WTC11 (cell line): Measurements from ENCODE around the gene TMEM41B. TPM values are rescaled to one million over a fixed set of nuclear protein-coding genes. Genes with fewer than 3 reads are reported as not detected.

Experiments
- ATAC-seq: fragments of 200-7000 bp; cut with Tn5 transposase; 2 replicates; pipeline ENCODE4 v1.10.0; 2021; ENCODE audit warnings: mild to moderate bottlenecking, moderate library complexity
- CTCF ChIA-PET: fragments of 300-600 bp; sonication (Branson Sonifier 250); formaldehyde crosslinking; loops from one replicate; lab custom pipeline; 2021; ENCODE audit warnings: antibody characterized with exemption; lab: Charles Lee
- POLR2A ChIA-PET: fragments of 350-600 bp; sonication (Branson Sonifier 250); formaldehyde crosslinking; loops from one replicate; lab custom pipeline; 2021; ENCODE audit warnings: antibody characterized with exemption; lab: Charles Lee
- DNase-seq: peaks from one replicate; pipeline ENCODE4 v3.0.0; 2021; ENCODE audit warnings: low spot score
- H3K27ac Mint-ChIP-seq: 2 replicates; pipeline ENCODE4 v1.8.0; 2021; ENCODE audit warnings: mixed read lengths
- H3K27me3 Mint-ChIP-seq: 2 replicates; pipeline ENCODE4 v1.8.0; 2021; ENCODE audit warnings: low read depth, mild to moderate bottlenecking, moderate library complexity, mixed read lengths
- H3K36me3 Mint-ChIP-seq: 2 replicates; pipeline ENCODE4 v1.8.0; 2021; ENCODE audit warnings: mixed read lengths
- H3K4me1 Mint-ChIP-seq: 2 replicates; pipeline ENCODE4 v1.8.0; 2022; ENCODE audit warnings: mixed read lengths
- H3K4me3 Mint-ChIP-seq: 2 replicates; pipeline ENCODE4 v1.8.0; 2021; ENCODE audit warnings: mild to moderate bottlenecking, moderate library complexity, mixed read lengths
- H3K9me3 Mint-ChIP-seq: 2 replicates; pipeline ENCODE4 v1.8.0; 2021; ENCODE audit warnings: mixed read lengths
- CBFB ChIP-seq: sonication (generic); formaldehyde crosslinking; IDR thresholded peaks from 2 replicates; pipeline ENCODE4 v1.8.1; 2022; ENCODE audit warnings: mild to moderate bottlenecking, low read depth, missing genetic modification reagents
- CREB1 ChIP-seq: sonication (generic); formaldehyde crosslinking; IDR thresholded peaks from 2 replicates; pipeline ENCODE4 v1.8.0; 2023; ENCODE audit warnings: mild to moderate bottlenecking, missing genetic modification reagents
- CREM ChIP-seq: sonication (generic); formaldehyde crosslinking; IDR thresholded peaks from 2 replicates; pipeline ENCODE4 v1.8.1; 2022; ENCODE audit warnings: mild to moderate bottlenecking, missing genetic modification reagents, moderate library complexity
- E2F1 ChIP-seq: sonication (generic); formaldehyde crosslinking; IDR thresholded peaks from 2 replicates; pipeline ENCODE4 v1.8.0; 2022; ENCODE audit warnings: mild to moderate bottlenecking, missing genetic modification reagents
- E2F4 ChIP-seq: sonication (generic); formaldehyde crosslinking; IDR thresholded peaks from 2 replicates; pipeline ENCODE4 v1.8.1; 2022; ENCODE audit warnings: low read depth, mild to moderate bottlenecking, moderate library complexity, missing genetic modification reagents, borderline replicate concordance
- FOXJ3 ChIP-seq: sonication (generic); formaldehyde crosslinking; IDR thresholded peaks from 2 replicates; pipeline ENCODE4 v1.9.0; 2021; ENCODE audit warnings: missing genetic modification reagents, mild to moderate bottlenecking, borderline replicate concordance
- FOXK1 ChIP-seq: sonication (generic); formaldehyde crosslinking; IDR thresholded peaks from 2 replicates; pipeline ENCODE4 v1.8.0; 2022; ENCODE audit warnings: mild to moderate bottlenecking, moderate library complexity, missing genetic modification reagents
- FOXP4 ChIP-seq: sonication (generic); formaldehyde crosslinking; IDR thresholded peaks from 2 replicates; pipeline ENCODE4 v1.8.0; 2022; ENCODE audit warnings: mild to moderate bottlenecking, missing genetic modification reagents
- JUN ChIP-seq: sonication (generic); formaldehyde crosslinking; IDR thresholded peaks from 2 replicates; pipeline ENCODE4 v1.8.0; 2023; ENCODE audit warnings: mild to moderate bottlenecking, missing genetic modification reagents
- MXD4 ChIP-seq: fragments of 250-450 bp; sonication (Bioruptor Pico); IDR thresholded peaks from 2 replicates; pipeline ENCODE4 v1.8.0; 2021; ENCODE audit warnings: mild to moderate bottlenecking, moderate library complexity, borderline replicate concordance
- NFE2L1 ChIP-seq: sonication (generic); formaldehyde crosslinking; IDR thresholded peaks from 2 replicates; pipeline ENCODE4 v1.8.1; 2023; ENCODE audit warnings: missing genetic modification reagents
- NR1H2 ChIP-seq: sonication (generic); formaldehyde crosslinking; IDR thresholded peaks from 2 replicates; pipeline ENCODE4 v1.9.0; 2021; ENCODE audit warnings: mild to moderate bottlenecking, moderate library complexity, missing genetic modification reagents
- RELA ChIP-seq: sonication (generic); formaldehyde crosslinking; IDR thresholded peaks from 2 replicates; pipeline ENCODE4 v1.8.1; 2022; ENCODE audit warnings: missing genetic modification reagents, mild to moderate bottlenecking, borderline replicate concordance
- SMAD4 ChIP-seq: sonication (generic); formaldehyde crosslinking; IDR thresholded peaks from 2 replicates; pipeline ENCODE4 v1.8.0; 2022; ENCODE audit warnings: mild to moderate bottlenecking, missing genetic modification reagents
- TP53 ChIP-seq: sonication (generic); formaldehyde crosslinking; IDR thresholded peaks from 2 replicates; pipeline ENCODE4 v1.8.1; 2023; ENCODE audit warnings: mild to moderate bottlenecking, missing genetic modification reagents
- USF1 ChIP-seq: sonication (generic); formaldehyde crosslinking; IDR thresholded peaks from 2 replicates; pipeline ENCODE4 v1.8.0; 2022; ENCODE audit warnings: mild to moderate bottlenecking, missing genetic modification reagents
- ZBTB21 ChIP-seq: sonication (generic); formaldehyde crosslinking; IDR thresholded peaks from 2 replicates; pipeline ENCODE4 v1.8.1; 2023; ENCODE audit warnings: mild to moderate bottlenecking, missing genetic modification reagents, borderline replicate concordance
- ZMAT4 ChIP-seq: fragments of 250-450 bp; sonication (Bioruptor Pico); IDR thresholded peaks from 2 replicates; pipeline ENCODE4 v1.9.0; 2021; ENCODE audit warnings: mild to moderate bottlenecking
- ZNF425 ChIP-seq: fragments of 250-450 bp; sonication (Bioruptor Pico); conservative IDR thresholded peaks from 2 replicates; pipeline ENCODE4 v1.9.0; 2021; ENCODE audit warnings: mild to moderate bottlenecking
- ZNF512 ChIP-seq: sonication (generic); formaldehyde crosslinking; IDR thresholded peaks from 2 replicates; pipeline ENCODE4 v1.8.1; 2022; ENCODE audit warnings: missing genetic modification reagents, borderline replicate concordance
- ZNF532 ChIP-seq: fragments of 250-450 bp; sonication (Bioruptor Pico); IDR thresholded peaks from 2 replicates; pipeline ENCODE4 v1.9.0; 2021; ENCODE audit warnings: mild to moderate bottlenecking, borderline replicate concordance
- total RNA-seq: library from RNA; stranded (reverse); gene quantifications from 3 replicates; pipeline ENCODE4 v1.2.3, GENCODE V29; 2021

TMEM41B gene
- total RNA-seq, 1 experiment from 2014 or later, result 45.8 TPM

- TF ChIP-seq ZNF512 (CRISPR knock-in tag), result no peak
- no peak for TF ChIP-seq NR1H2 (CRISPR knock-in tag)
- TF ChIP-seq RELA (CRISPR knock-in tag), result no peak
- no peak for TF ChIP-seq USF1 (CRISPR knock-in tag)
- no peak for TF ChIP-seq FOXJ3 (CRISPR knock-in tag)
Observed at GRCh38 chr11:9253086-9253485, 61.3 kb downstream of the TMEM41B start (continued).

GRCh38 chr11:9251311-9251710, 63.1 kb downstream of the TMEM41B start:
- POLR2A ChIA-PET, result interaction anchor here (1.2 kb wide), 1 partner anchor 214 kb away, joined by 4 read pairs; no protein-coding TSS in a partner anchor
- CTCF ChIA-PET, result interaction anchor here (0.7 kb wide), 1 partner anchor 103 kb away, joined by 3 read pairs; no protein-coding TSS in a partner anchor
- Mint-ChIP-seq H3K4me3 (no peak overlapping the region), H3K27me3 (no peaks in the 10 kb centered on the region), H3K27ac (peak overlapping the region; percentile 67), H3K36me3 (peaks cover 9% of the 10 kb centered on the region; the same call in 1 of the 2 replicates), H3K9me3 (no peaks in the 10 kb centered on the region), H3K4me1 (peaks cover 20% of the 10 kb centered on the region)
- DNase-seq (no peak), ATAC-seq (no peak)
- TF ChIP-seq MXD4 (CRISPR knock-in tag) (no peak), ZNF532 (CRISPR knock-in tag) (no peak), E2F1 (no peak), TP53 (CRISPR knock-in tag) (no peak), FOXP4 (no peak), E2F4 (CRISPR knock-in tag) (no peak), NFE2L1 (CRISPR knock-in tag) (no peak), JUN (CRISPR knock-in tag) (no peak), SMAD4 (CRISPR knock-in tag) (no peak), ZNF425 (no peak), CBFB (CRISPR knock-in tag) (no peak), ZBTB21 (CRISPR knock-in tag) (no peak), CREB1 (CRISPR knock-in tag) (no peak), FOXK1 (no peak), ZMAT4 (CRISPR knock-in tag) (no peak), CREM (CRISPR knock-in tag) (no peak), RELA (CRISPR knock-in tag) (no peak)
